ENCODE results near the gene LYST.

LYST gene

GRCh38 chr1:235865565-235866204 lies 1.0 kb downstream of the LYST start:
- H3K4me1 ChIP-seq (ENCODE audit: insufficient read depth, low read length, poor library complexity, severe bottlenecking) = peaks cover 20% of the 10 kb centered on the region
- no peaks in the 10 kb centered on the region for H3K27me3 ChIP-seq (ENCODE audit: insufficient read depth, low read length, poor library complexity, severe bottlenecking)
- H2AFZ ChIP-seq (ENCODE audit: low read length) = peak overlapping the region; percentile 95
- no peaks in the 10 kb centered on the region for H3K9me2 ChIP-seq (replicated peaks; ENCODE audit: low read depth, low read length)
- no peaks in the 10 kb centered on the region for H3K36me3 ChIP-seq (ENCODE audit: insufficient read depth, low read length)
- H3K79me2 ChIP-seq (ENCODE audit: insufficient read depth, low read length) = 0 out of 2 replicates have a peak, but pooled peaks cover 5% of the 10 kb centered on the region
- peak overlapping the region; percentile 88 for H3K4me3 ChIP-seq (ENCODE audit: low read length, poor library complexity, severe bottlenecking)
- no peaks in the 10 kb centered on the region for H4K20me1 ChIP-seq (ENCODE audit: insufficient read depth, low read length, poor library complexity, severe bottlenecking)
- peak overlapping the region; percentile 77 for H3K9ac ChIP-seq (ENCODE audit: low read depth, low read length, poor library complexity, severe bottlenecking)
- no peaks in the 10 kb centered on the region for H3F3A ChIP-seq (ENCODE audit: low read depth)
- H3K9me3 ChIP-seq (ENCODE audit: insufficient read depth, low read depth, low read length) = no peaks in the 10 kb centered on the region
- peak overlapping the region; percentile 99 for H3K4me2 ChIP-seq (ENCODE audit: low read depth, low read length, poor library complexity, severe bottlenecking)
- no peak for TF ChIP-seq EZH2phosphoT487 (IDR thresholded peaks at IDR 0.05; ENCODE audit: borderline replicate concordance)
- no peak for TF ChIP-seq CTCF (conservative IDR thresholded peaks at IDR 0.05; ENCODE audit: low read length)

GRCh38 chr1:235864931-235865525 lies 1.7 kb downstream of the LYST start:
- no peaks in the 10 kb centered on the region for H3K9me3 ChIP-seq (ENCODE audit: insufficient read depth, low read depth, low read length)
- no peaks in the 10 kb centered on the region for H3K27me3 ChIP-seq (ENCODE audit: insufficient read depth, low read length, poor library complexity, severe bottlenecking)
- H3K79me2 ChIP-seq (ENCODE audit: insufficient read depth, low read length) = 0 out of 2 replicates have a peak, but pooled peaks cover 5% of the 10 kb centered on the region
- H3F3A ChIP-seq (ENCODE audit: low read depth) = no peaks in the 10 kb centered on the region
- no peaks in the 10 kb centered on the region for H3K36me3 ChIP-seq (ENCODE audit: insufficient read depth, low read length)
- peak overlapping the region; percentile 99 for H3K4me2 ChIP-seq (ENCODE audit: low read depth, low read length, poor library complexity, severe bottlenecking)
- peak overlapping the region; percentile 13 for H3K4me3 ChIP-seq (ENCODE audit: low read length, poor library complexity, severe bottlenecking)
- no peak overlapping the region for H3K9ac ChIP-seq (ENCODE audit: low read depth, low read length, poor library complexity, severe bottlenecking)
- H2AFZ ChIP-seq (ENCODE audit: low read length) = no peak overlapping the region
- no peak for TF ChIP-seq EZH2phosphoT487 (IDR thresholded peaks at IDR 0.05; ENCODE audit: borderline replicate concordance)
- TF ChIP-seq CTCF (conservative IDR thresholded peaks at IDR 0.05; ENCODE audit: low read length) = no peak
- no peaks in the 10 kb centered on the region for H4K20me1 ChIP-seq (ENCODE audit: insufficient read depth, low read length, poor library complexity, severe bottlenecking)
- no peaks in the 10 kb centered on the region for H3K9me2 ChIP-seq (replicated peaks; ENCODE audit: low read depth, low read length)
- peaks cover 20% of the 10 kb centered on the region for H3K4me1 ChIP-seq (ENCODE audit: insufficient read depth, low read length, poor library complexity, severe bottlenecking)

DNA sequence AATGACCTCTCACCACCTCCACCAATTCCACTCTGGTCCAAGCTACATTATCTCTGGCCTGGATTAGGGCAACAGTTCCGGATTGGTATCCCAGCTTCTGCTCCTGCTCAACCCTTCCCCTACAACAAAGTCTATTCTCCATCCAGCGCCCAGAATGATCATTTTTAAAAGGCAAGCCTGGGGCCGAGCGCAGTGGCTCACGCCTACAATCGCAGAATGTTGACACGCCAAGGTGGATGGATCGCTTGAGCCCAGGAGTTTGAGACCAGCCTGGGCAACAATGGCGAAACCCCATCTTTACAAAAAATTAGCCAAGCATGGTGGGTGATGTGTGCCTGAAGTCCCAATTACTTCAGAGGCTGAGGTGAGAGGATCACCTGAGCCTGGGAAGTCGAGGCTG lies 2.2 kb downstream of the LYST start:
- H3K9me2 ChIP-seq (replicated peaks; ENCODE audit: low read depth, low read length) = no peaks in the 10 kb centered on the region
- no peak overlapping the region for H3K4me3 ChIP-seq (ENCODE audit: low read length, poor library complexity, severe bottlenecking)
- 0 out of 2 replicates have a peak, but pooled peaks cover 5% of the 10 kb centered on the region for H3K79me2 ChIP-seq (ENCODE audit: insufficient read depth, low read length)
- H3K9me3 ChIP-seq (ENCODE audit: insufficient read depth, low read depth, low read length) = no peaks in the 10 kb centered on the region
- no peak overlapping the region for H2AFZ ChIP-seq (ENCODE audit: low read length)
- H3K36me3 ChIP-seq (ENCODE audit: insufficient read depth, low read length) = no peaks in the 10 kb centered on the region
- no peaks in the 10 kb centered on the region for H4K20me1 ChIP-seq (ENCODE audit: insufficient read depth, low read length, poor library complexity, severe bottlenecking)
- peak overlapping the region; percentile 99 for H3K4me2 ChIP-seq (ENCODE audit: low read depth, low read length, poor library complexity, severe bottlenecking)
- peaks cover 20% of the 10 kb centered on the region for H3K4me1 ChIP-seq (ENCODE audit: insufficient read depth, low read length, poor library complexity, severe bottlenecking)
- no peaks in the 10 kb centered on the region for H3K27me3 ChIP-seq (ENCODE audit: insufficient read depth, low read length, poor library complexity, severe bottlenecking)
- H3K9ac ChIP-seq (ENCODE audit: low read depth, low read length, poor library complexity, severe bottlenecking) = no peak overlapping the region
- TF ChIP-seq CTCF (conservative IDR thresholded peaks at IDR 0.05; ENCODE audit: low read length) = no peak
- TF ChIP-seq EZH2phosphoT487 (IDR thresholded peaks at IDR 0.05; ENCODE audit: borderline replicate concordance) = no peak
- no peaks in the 10 kb centered on the region; the same call in 1 of the 2 replicates for H3F3A ChIP-seq (ENCODE audit: low read depth)
